ENCODE data around the gene PFN1. TPM values are rescaled to one million over a fixed set of nuclear protein-coding genes. Genes with fewer than 3 reads are reported as not detected.
A peak's percentile ranks its signal among the peaks of the same experiment; 100 is the strongest.

PFN1 gene
- total and polyA plus RNA-seq, 8 donors: 63.6 to 195 (median 138) TPM

- Histone ChIP-seq H3K27me3 (no peaks in the 10 kb centered on the region), H3K4me3 (no peak overlapping the region), H3K27ac (no peak overlapping the region), H3K9me3 (no peaks in the 10 kb centered on the region), H3K36me3 (peaks cover 0 to 11% (median 0%) of the 10 kb centered on the region in 3 donors), H3K4me1 (peaks cover 0 to 11% (median 4%) of the 10 kb centered on the region in 3 donors)
- WGBS, 2 donors: 87 to 88% methylated on average over 6 of the region's 6 CpGs
- no peak for DNase-seq
- FAIRE-seq: no peak
- TF ChIP-seq CTCF (IDR thresholded peaks at IDR 0.05): no peak
- intact Hi-C loops (cut with DNase I): no loop called here
- ATAC-seq: no peak
These were observed 23.5 kb upstream of the PFN1 start for GRCh38 chr17:4971826-4972225.

DNA sequence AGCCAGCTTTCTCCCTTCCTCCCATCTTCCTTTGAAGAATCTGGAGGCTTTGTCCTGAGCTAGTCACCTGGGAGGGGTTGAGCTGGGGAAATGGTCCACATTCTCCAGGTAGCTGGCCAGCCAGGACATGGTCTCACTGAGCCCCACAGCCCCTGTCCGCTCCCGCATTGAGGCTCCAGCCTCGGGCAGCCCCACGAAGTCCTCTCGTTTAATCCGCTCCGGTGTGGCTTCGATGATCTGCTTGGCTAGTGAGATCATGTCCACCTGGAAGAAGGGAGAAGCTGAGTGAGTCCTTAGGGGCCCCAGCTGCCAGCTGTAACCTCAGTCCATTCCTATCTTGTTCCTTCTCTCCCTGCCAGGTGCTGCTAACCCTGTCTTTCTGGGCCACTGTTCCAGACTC, 21.9 kb upstream of the PFN1 start:
- no peaks in the 10 kb centered on the region for H3K27me3 ChIP-seq
- peaks cover 0 to 19% (median 10%) of the 10 kb centered on the region in 3 donors for H3K4me1 ChIP-seq
- H3K4me3 ChIP-seq: no peak overlapping the region
- DNase-seq (no peak), FAIRE-seq (no peak), ATAC-seq (no peak)
- no peaks in the 10 kb centered on the region for H3K9me3 ChIP-seq
- whole genome bisulfite sequencing, 2 donors: 90 to 98% methylated on average over 8 of the region's 8 CpGs
- H3K36me3 ChIP-seq: peaks cover 0 to 9% (median 0%) of the 10 kb centered on the region in 3 donors
- peak overlapping the region in 1 of 4 donors; percentile 4 for H3K27ac ChIP-seq
- TF ChIP-seq CTCF (IDR thresholded peaks at IDR 0.05): no peak
- intact Hi-C loops (cut with DNase I): no loop called here

DNA sequence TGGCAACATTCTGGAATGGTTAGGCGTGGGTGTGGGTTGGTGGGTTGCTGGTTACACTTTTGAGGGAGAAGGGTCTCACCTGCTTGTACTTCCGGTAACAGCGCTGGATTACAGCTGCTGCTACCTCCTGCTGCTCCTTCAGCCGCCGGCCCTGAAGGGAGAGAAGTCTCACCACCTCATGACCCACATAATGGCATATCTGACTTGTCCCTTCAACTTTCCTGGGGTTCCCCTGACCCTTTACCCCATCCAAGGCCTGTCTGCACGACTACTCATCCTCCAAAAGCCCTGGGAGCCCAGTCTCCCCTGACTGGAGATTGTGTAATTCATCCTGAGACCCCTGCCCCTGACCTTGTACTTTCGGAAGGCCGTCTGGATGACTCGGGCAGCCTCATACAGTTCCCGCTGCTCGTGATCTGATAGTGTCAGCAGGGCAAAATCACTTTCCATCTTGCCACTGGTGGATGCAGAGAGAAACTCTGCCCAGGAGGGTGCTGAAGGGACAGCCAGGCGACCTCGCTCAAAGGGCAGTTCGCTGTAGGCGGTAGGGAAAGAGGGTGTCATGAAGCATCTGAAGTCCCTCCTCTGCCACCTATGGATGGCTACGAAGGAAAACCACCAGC, 21.3 kb upstream of the PFN1 start:
- no peak for ATAC-seq
- intact Hi-C loops (cut with DNase I): no loop called here
- no peak for DNase-seq
- no peak overlapping the region for H3K4me3 ChIP-seq
- no peak for TF ChIP-seq CTCF (IDR thresholded peaks at IDR 0.05)
- H3K27me3 ChIP-seq: no peaks in the 10 kb centered on the region
- peak overlapping the region in 1 of 4 donors; percentile 4 for H3K27ac ChIP-seq
- WGBS, 2 donors: 81 to 87% methylated on average over 16 of the region's 16 CpGs
- no peaks in the 10 kb centered on the region for H3K9me3 ChIP-seq
- H3K4me1 ChIP-seq: peaks cover 0 to 19% (median 10%) of the 10 kb centered on the region in 3 donors
- FAIRE-seq: no peak
- peaks cover 0 to 9% (median 0%) of the 10 kb centered on the region in 3 donors for H3K36me3 ChIP-seq

GRCh38 chr17:4969047-4969550, 20.8 kb upstream of the PFN1 start:
- intact Hi-C loops (cut with DNase I): no loop called here

More at GRCh38 chr17:4969047-4969550, 20.8 kb upstream of the PFN1 start:
- Histone ChIP-seq H3K9me3 (no peaks in the 10 kb centered on the region), H3K27ac (peak overlapping the region in 3 of 4 donors; percentile 29 to 96 (median 92)), H3K36me3 (peaks cover 0 to 9% (median 0%) of the 10 kb centered on the region in 3 donors), H3K4me1 (peaks cover 0 to 19% (median 10%) of the 10 kb centered on the region in 3 donors), H3K4me3 (peak overlapping the region in 2 of 4 donors; percentile 71 to 74), H3K27me3 (no peaks in the 10 kb centered on the region)
- no peak for DNase-seq
- FAIRE-seq: no peak
- no peak for TF ChIP-seq CTCF (IDR thresholded peaks at IDR 0.05)
- ATAC-seq: no peak
- 86 to 90% methylated on average over 15 of the region's 15 CpGs for WGBS, 2 donors

Measured in pancreas (tissue), 10 donors.